Activated T-cell treated with anti-CD3 and anti-CD28 coated beads, Interleukin-2, amount 50 U/mL, for 1 hour (primary cell): ENCODE measurements around the gene EPC1.

Experiments
- DNase-seq: peaks from one replicate; pipeline ENCODE4 v3.0.0-alpha.2; 2020

The EPC1 gene

DNA sequence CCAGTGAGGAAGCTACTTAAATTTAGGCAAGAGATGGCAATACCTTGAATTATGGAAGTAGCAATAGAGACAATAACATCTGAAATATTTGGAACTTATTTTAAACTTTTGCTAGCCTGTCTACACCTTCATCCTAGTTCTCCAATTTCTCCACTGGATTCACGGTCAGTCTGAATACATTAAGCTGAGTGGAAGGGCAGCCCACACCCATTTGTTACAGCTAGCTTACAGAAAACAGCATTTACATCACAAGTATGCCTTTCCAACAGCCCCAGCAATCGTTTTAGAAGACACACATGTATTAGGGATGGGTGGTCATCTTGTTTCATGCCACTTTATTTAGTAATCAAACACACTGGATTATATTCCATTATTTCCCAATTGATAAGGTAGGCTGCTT, 16.7 kb downstream of the EPC1 start:
- DNase-seq = no peak

DNA sequence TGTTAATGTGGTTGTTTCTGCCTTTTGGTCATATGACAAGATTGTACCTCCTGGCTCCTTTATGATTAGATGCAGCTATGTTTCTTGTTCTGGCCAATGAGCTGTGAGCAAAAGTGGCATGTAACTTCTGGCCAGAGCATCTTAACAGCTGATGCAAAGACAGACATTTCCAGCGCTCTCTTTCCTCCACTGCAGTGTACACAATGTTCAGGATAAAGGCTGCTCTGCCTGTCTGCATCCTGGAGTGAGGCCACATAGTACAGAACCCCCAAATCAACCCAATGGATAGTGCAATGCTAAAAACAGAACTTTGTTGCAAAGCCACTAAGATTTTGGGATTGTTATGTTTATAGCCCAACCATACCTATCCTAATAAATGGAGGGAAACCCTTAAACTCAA, 17.9 kb downstream of the EPC1 start:
- DNase-seq = no peak

DNA sequence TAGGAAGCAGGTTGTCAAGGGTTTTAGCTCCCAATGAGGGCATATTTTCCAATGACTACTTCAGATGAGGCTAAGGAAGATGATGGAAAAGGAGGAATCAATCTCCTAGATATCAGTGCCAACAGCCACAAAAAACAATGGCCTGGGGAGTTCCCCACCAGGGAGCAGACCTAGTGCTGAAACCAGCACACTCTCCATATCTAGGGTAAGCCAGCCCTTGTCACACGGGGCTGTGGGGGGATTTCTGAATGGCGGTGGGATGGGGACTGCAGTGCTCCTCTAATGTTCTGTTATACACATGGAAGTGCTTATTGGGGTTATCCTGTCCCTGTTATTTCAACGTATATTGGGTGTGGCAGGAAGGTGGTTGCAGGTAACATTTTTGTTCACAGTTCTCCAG, 18.5 kb downstream of the EPC1 start:
- no peak for DNase-seq

DNA sequence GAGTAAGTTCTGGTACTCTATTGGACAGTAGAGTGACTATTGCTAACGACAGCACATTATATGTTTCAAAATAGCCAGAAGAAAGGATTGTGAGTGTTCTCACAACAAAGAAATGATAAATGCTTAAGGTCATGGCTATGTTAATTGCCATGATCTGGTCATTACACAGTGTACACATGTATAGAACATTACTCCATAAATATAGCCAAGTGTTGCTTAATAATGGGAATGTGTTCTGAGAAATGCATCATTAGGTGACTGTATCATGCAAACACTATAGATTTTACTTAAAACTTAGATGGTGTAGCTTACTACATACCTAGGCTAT, 19.6 kb downstream of the EPC1 start:
- no peak for DNase-seq

DNA sequence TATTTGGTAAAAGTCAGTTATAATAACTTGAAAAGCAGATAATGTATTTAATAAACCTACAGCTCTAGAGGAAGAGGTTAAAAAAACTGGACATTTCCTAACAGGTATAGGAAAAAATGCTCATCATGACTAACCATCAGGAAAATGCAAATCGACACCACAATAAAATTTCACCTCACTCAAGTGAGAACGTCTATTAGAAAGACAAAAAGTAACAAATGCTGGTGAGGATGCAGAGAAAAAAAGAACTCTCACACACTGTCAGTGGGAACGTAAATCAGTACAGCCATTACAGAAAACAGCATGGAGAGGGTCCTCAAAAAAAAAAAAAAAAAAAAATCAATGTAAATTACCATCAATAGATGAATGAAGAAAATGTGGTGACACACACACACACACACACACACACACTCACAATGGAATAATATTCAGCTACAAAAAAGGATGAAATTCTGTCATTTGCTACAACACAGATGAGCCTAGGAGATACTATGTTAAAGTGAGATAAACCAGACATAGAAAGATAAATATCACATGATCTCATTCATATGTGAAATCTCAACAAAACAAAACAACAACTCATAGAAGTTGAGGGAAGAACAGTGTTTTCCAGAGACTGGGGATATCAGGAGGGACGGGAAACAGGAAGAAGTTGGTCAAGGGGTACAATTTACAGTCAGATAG, 20.1 kb downstream of the EPC1 start:
- DNase-seq = no peak

DNA sequence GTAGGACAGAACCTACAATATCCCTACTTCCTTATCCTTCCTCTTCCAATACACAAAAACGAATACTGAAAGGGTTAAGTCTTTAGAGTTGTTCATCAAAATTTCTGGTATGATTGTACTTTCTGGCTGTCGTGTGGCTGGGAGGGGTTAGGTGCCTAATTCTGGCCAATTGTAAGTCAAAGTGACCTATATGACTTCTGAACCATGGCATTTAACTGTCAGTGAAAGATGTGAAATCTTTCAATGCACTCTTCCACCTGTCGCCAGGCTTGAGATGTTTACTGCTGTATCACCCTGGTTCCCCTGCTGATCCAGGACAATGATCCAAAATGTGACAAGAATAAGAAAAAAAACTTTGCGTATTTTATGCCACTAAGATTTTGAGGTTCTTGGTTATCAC, 20.8 kb downstream of the EPC1 start:
- DNase-seq = no peak

DNA sequence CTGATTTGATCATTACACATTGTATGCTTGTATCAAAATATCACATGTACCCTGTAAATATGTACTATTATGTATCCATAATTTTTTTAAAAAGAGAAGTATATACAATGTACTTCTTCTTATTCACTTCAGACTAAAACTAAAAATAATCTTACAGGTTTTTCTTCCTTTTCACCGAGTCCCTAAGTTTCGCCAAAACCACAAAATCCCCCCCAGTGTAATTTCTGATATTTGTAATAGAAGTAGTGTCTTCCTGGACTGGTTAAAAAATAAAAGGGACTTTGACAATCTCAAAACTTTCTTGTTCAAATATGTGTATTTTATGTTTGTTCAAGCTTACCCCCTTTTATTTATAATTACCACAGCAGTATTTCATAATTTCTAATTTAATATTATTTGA, 23.9 kb downstream of the EPC1 start:
- no peak for DNase-seq

DNA sequence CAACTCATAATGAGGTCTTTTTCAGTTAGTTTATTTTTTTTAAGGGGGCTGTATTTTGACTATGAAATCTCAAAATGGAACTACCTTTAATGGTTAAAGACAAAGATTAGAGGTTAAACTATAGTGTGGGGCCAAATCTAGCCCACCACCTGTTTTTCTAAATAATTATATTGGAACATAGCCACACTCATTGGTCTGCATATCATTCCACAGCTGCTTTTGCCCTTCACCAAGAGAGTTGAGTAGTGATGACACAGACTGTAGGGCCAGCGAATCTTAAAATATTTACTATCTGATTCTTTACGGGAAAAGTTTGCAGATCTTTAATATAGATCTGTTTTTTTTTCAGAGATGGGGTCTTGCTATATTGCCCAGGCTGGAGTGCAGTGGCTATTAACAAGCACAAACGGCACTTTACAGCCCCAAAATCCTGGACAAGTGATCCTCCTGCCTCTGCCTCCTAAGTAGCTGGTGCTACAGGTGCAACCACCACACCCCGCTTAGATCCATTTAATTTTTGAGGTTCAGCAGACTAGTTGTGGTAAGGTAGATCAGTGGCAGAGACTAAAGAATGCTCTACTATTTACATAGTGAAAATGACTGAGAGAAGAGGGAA, 25.8 kb downstream of the EPC1 start:
- no peak for DNase-seq

DNA sequence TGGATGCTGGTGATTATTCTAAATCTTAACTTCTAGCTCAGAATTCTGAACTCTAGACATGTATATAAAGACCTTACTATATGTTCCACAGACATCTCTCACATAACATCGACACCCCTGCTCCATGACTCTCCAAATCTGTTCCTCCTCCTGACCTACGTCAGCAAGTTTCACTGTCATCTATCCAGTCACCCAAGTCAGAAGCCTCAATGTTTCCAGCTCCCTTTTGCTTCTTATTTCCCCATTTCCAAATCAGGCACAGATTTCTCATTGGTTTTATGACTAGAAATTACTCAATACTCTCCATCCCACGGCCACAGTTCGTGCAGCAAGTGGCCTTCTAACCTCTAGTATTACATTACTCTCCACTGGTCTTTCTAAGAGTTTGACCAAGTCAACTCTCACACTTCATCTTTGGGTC, 28.5 kb downstream of the EPC1 start:
- no peak for DNase-seq

DNA sequence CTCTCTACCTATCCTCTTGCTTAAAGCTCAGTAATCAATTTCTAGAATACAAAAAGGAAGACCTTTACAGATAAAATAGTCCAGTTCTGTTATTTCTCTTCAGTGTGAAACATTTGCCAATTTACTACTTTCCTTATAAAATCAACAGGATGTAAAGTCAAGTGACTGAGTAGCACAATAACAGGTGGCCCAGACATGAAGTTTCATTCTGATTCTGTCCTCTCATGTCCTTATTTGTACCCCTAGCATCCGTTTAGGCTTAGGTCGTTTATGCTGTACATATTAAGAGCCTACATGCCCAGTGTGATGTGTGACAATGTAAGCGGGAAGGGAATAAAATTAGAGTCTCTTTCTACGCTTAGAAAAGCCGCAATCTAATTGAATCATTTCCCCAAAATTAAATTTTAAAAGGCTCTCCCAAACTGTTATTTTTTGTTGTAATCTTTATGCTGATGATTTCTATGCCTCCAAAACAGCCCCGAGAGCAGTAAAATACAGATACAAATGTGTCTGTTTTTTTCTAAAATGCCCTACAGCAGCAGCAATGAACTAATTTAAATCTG, 29.1 kb downstream of the EPC1 start:
- DNase-seq = no peak

DNA sequence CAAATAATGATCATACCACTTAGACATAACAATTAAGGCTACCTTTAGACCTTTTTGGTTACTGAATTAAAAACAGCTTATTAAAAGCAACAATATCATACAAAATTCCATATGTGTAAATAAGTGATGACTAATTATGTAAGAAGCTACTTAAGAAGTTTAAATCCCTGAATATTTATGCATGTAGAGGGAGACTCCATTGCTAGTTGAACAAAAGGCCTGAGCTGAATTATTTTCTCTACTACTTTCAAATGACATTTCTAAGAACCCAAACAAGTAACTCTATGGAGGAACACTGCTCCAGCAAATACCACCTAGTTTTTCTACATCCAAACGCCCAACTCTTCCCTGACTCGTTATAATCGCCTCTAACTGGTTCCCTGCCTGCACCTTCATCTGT, 31.5 kb downstream of the EPC1 start:
- no peak for DNase-seq

DNA sequence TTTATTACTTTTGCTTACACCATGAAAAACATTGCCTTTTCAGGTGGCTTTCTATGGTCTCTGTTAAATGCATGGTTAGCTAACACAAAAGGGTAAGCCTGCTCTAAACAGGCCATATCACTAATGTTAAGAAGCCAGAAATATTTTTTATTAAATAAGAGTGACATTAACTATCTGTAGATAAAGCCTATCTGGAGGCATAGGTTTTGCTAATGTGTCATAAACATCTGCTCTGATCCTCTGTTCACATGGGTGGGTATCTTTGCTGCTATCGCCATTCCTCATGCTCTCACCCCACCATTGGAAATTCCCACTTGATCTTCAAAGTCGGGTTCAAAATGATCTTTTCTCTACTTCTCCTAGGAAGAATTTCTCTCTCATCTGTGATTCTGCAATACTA, 32.4 kb downstream of the EPC1 start:
- DNase-seq = no peak

DNA sequence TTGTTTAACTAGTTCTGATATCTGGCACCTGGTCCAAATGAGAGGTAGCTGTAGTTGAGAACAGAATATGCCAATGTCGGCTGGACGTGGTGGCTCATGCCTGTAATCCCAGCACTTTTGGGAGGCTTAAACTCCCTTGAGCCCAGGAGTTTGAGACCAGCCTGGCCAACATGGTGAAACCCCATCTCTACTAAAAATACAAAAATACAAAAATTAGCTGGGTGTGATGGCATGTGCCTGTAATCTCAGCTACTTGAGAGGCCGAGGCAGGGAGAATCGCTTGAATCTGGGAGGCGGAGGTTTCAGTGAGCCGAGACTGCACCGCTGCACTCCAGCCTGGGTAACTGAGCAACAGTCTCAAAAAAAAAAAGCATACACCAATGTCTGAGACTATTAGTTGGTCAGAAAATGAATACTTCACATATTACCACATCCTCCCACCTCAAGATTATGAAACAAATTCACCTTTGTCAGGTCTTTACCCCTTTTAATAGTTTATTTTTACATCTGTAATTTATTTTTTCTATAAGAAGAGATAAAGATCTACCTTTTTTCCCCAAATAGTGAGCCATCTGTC, 38.8 kb downstream of the EPC1 start:
- DNase-seq = no peak

DNA sequence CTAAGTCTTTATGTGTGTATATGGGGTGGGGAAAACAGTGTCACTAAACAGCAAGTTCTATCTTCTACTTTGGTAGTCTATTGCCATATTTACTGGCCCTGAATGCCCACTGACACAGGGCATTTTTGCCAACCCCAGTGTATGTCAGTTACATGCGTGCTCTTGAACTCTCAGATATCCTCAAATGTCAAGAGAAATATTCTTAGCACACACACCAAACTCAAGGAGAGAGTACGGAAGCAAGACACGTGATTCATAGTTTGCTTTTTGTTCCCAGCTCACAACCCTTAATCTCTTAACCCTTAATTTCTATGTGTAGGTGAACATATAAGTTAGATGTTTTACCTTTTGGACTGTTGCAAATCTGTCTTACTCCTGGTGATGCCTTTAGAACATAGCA, 39.3 kb downstream of the EPC1 start:
- no peak for DNase-seq

DNA sequence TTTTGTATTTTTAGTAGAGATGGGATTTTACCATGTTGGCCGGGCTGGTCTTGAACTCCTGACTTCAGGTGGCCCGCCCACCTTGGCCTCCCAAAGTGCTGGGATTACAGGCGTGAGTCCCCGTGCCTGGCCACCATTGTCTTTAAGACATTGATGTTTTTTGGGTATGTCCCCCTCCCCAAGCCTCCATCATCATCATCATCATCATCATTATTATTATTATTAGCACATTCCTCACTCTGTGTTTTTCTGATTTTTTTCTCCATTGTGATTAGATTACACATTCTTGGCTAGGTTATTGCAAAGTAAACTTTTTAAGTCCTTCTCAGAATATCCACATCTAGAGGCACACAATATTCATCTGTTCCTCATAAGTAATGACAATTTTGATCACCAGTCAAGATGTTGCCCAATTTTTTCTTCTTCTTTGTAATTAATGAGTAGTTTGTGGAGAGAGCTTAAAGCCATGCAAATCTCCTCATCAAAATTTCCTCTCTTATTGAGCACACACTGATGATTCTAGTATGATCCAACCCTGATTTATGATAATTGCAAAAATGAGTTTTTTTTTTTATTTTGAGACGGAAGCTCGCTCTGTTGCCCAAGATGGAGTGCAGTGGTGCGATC, 47.5 kb downstream of the EPC1 start:
- no peak for DNase-seq

DNA sequence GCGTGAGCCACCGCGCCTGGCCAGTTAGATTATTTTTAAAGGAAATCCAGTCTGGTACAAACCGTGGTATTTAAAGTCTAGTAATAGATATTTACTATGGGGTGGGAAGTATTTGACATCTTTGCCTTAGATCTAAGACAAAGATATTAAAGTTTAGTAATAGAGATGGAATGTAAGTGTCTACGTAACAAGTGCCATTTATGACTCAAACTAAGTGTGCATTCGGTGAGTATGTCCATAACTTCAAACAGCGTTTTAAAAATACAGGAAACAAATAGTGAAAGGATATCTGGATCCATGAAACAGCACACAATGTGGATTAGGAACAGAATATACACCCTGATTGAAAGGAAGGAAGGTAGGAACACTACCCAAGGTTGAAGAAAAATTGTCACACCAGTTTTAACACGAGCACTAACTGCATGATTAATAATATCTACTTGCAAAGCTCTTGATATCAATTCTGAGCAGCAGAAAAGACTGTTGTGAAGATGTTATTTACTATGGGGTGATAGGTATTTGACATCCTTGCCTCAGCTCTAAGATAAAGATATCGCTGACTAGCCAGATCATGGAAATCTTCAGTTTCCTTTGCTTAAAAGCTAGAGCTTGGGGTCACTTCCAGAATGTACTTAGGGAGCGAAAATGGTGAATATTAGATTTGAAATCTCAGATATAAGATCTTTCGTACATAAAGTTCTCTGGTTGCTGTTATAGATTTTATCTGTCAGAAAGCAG, 48.7 kb downstream of the EPC1 start:
- no peak for DNase-seq

DNA sequence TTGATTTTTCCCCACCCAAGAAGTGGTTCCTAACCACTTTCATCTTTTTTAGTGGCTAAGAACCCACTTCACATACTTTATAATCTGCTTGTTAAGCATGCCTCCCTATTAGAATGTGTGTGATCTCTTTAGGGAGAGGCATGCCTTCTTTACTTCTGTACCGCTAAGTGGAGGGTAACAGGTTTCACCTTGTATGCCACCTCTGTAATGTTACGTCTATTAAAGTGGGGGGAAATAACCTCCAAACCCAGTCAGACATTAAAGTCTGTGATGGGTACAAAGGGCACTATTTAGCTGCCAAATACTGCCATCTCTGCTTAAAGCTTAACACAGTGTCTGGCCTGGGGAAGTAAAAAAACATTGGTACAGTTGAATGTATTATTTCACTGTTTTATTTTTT, 51.9 kb downstream of the EPC1 start:
- no peak for DNase-seq

DNA sequence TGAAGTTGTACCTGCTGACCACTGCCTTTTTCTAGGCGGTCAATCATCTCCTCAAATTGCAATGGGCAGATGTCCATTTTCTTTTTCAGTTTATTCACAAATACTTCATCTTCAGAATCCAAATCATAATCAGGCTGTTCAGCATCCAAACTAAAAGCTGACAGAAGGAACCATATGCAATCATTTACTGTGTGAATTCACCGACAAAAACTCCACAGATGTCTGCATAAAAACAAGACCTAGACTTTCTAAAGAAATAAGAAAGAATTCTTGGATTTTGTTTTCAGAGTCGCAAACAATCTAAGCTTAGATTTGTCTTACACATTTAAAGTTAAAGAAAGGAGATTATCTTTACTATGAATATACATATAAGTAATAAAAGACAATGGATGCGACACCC, 53.4 kb downstream of the EPC1 start:
- DNase-seq = no peak

DNA sequence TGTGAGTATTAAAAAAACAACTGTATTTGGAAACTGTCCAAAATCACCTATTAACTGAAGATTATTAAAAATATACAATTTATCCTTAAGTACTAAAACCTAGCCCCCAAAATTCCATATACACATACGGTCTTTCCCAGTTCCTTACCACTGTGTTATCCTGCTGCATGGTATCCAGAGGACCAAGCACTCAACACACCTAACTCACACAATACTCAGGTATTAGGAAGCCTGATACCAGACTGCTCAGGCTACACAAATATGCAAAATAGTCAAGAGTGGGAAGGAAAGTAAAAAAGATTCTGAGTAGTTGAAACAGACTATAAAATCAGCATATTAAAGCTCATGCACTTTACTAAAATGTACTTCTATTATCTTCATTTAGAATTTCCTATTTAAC, 67.2 kb downstream of the EPC1 start:
- DNase-seq = no peak

DNA sequence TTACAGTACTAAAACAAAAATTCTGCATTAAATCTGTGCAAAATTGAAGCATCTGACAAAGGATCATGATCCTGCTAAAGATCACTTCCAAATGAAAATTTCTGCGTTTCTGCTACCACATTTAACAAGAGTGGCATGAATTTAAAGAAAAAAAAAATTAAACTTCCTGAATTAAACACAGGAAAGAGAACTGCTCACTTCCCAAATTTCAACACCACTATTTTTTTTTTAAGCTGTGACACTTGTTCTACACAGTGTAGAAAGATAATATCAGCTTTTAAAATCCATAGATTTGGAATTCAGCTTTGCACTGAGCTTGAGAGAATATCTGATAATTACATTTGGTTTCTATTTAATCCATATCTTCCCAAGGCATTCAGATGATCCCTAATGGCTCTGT, 73.6 kb downstream of the EPC1 start:
- no peak for DNase-seq

DNA sequence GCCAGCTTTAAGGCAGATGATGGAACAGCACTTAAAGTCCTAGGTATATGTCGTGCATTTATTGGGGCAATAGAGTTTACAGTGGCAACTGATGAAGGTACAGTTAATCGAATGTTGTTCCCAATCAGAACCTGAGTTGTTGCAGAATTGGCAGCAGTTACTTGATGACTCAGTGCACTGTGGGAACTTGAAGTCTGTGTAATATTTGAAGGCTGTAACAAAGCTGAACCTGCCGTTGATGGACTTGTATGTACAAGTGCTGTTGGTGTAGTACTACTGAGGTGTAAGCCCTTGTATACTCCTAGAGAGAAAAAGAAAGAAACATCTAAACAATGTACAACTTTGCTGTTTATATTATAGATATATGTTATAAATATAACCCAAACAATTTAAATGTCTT, 75.3 kb downstream of the EPC1 start:
- no peak for DNase-seq

DNA sequence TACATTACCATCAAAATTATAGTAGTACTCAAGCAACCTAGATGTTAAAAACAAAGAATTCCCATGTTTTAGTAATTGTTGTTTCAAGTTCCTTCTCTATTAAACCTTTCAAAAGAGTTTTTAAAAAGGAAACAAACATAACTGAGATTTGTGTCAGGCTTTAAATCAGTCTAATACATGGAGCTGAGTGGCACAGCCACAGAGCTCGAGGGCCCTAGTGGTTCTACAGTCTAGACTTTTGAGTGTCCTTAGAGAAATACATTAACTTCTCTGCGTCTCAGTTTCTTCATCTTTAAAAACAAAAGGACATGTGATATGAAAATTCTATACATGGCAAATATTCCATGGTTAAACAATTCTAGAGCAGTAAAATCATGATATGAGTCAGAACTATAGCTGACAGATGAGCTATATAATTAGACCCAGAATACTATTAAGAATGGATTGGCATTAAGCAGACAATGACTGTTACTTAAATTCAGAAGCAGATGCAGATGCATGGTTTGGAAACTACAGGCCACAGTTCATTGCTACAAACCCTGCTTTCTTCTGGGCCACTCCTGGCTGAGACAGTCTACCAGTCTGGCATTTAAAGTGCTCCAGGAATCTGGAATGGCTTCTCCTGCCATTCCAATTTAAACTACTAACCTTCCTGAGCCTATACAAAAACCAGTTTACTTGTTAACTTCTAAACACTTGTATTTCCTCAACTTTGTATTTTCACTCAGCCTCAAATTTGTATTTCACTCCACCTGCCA, 77.4 kb downstream of the EPC1 start:
- no peak for DNase-seq

DNA sequence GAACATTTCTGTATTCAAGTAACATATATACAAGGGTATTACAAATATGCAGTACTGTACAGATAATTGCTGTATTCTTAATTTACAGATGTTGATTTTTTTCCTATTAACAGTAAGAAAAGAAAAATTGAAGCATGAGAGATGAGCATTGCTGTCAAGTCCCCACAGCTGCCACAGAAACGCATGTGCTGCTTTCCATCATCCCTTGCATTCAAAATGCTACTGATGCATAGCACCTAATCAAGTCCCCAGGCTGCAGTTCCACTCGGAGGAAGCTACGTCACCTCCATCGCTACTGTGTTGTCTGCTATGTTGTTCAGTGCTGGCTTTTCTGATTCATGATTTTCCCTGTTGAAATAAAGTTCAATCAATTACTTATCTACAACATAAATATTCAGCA, 78.2 kb downstream of the EPC1 start:
- no peak for DNase-seq
